Left ventricle myocardium inferior (tissue), 1 donor: ENCODE results near the gene FARS2. TPM values are rescaled to one million over a fixed set of nuclear protein-coding genes. Genes with fewer than 3 reads are reported as not detected.
A peak's percentile ranks its signal among the peaks of the same experiment; 100 is the strongest.

Experiments used
- DNase-seq: peaks from one replicate; pipeline ENCODE4 v3.0.0-alpha.2; 2020
- H3K27ac ChIP-seq: fragments of 200-600 bp; replicated peaks from 2 replicates; pipeline ENCODE4 v1.8.0; 2021
- H3K27me3 ChIP-seq: fragments of 200-600 bp; 2 replicates; pipeline ENCODE4 v1.8.0; 2021; ENCODE audit warnings: low read depth
- H3K36me3 ChIP-seq: fragments of 200-600 bp; 2 replicates; pipeline ENCODE4 v1.8.0; 2021
- H3K4me1 ChIP-seq: fragments of 200-600 bp; 2 replicates; pipeline ENCODE4 v1.8.0; 2021
- H3K4me3 ChIP-seq: fragments of 200-600 bp; 2 replicates; pipeline ENCODE4 v1.8.0; 2021; ENCODE audit warnings: mild to moderate bottlenecking, moderate library complexity
- H3K9me3 ChIP-seq: fragments of 200-600 bp; replicated peaks from 2 replicates; pipeline ENCODE4 v1.8.0; 2021
- intact Hi-C: fragments of 100-400 bp; cut with micrococcal nuclease; formaldehyde crosslinking; loops from one replicate; pipeline ENCODE4 v1.11.0; 2022
- total RNA-seq: library from RNA; stranded (reverse); fragmentation: NEBNext Ultra II Directional; extraction: Animal tissue kit (Norgen Biotek cat#: 25700); gene quantifications from one replicate; pipeline ENCODE4 v1.2.1, GENCODE V29; 2021
- TF ChIP-seq, protein P1 (sequence below): fragments of 200-600 bp; IDR thresholded peaks from 2 replicates; pipeline ENCODE4 v1.8.0; 2021; ENCODE audit warnings: antibody characterized with exemption, mild to moderate bottlenecking, borderline replicate concordance
- donor health status: DM: no; HTN: yes; CAD: no; lungs with severe emphysema.

The FARS2 gene
- total RNA-seq, 1 donor from 2014 or later: 16.7 TPM

DNA sequence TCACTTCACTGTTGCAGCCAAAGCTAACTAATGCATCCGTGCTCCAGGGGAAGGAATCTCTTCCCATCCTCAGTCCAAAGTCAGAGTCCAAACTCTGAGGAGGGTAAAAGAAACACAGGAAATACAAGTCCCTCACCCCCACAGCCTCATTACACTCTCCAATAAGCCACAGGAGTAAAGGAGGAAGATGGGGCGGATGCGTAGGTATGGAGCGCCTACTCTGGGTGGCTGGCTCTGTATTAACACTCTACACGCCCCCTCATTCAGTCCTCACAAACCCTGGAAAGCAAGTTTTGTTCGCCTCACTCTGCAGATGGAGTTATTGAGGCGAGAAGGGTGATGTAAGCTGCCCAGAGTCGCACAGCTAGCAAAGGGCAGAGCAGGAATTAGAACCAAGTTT lies 502.6 kb downstream of the FARS2 start:
- intact Hi-C loops: no loop called here
- peak overlapping the region; percentile 38 for H3K4me3 ChIP-seq
- no peak for DNase-seq
- H3K4me1 ChIP-seq: peaks cover 47% of the 10 kb centered on the region
- no peaks in the 10 kb centered on the region for H3K27me3 ChIP-seq
- TF ChIP-seq, protein P1, sequence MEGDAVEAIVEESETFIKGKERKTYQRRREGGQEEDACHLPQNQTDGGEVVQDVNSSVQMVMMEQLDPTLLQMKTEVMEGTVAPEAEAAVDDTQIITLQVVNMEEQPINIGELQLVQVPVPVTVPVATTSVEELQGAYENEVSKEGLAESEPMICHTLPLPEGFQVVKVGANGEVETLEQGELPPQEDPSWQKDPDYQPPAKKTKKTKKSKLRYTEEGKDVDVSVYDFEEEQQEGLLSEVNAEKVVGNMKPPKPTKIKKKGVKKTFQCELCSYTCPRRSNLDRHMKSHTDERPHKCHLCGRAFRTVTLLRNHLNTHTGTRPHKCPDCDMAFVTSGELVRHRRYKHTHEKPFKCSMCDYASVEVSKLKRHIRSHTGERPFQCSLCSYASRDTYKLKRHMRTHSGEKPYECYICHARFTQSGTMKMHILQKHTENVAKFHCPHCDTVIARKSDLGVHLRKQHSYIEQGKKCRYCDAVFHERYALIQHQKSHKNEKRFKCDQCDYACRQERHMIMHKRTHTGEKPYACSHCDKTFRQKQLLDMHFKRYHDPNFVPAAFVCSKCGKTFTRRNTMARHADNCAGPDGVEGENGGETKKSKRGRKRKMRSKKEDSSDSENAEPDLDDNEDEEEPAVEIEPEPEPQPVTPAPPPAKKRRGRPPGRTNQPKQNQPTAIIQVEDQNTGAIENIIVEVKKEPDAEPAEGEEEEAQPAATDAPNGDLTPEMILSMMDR: no peak
- peak overlapping the region; percentile 91 for H3K27ac ChIP-seq
- H3K9me3 ChIP-seq: peaks cover 9% of the 10 kb centered on the region
- H3K36me3 ChIP-seq: no peaks in the 10 kb centered on the region

DNA sequence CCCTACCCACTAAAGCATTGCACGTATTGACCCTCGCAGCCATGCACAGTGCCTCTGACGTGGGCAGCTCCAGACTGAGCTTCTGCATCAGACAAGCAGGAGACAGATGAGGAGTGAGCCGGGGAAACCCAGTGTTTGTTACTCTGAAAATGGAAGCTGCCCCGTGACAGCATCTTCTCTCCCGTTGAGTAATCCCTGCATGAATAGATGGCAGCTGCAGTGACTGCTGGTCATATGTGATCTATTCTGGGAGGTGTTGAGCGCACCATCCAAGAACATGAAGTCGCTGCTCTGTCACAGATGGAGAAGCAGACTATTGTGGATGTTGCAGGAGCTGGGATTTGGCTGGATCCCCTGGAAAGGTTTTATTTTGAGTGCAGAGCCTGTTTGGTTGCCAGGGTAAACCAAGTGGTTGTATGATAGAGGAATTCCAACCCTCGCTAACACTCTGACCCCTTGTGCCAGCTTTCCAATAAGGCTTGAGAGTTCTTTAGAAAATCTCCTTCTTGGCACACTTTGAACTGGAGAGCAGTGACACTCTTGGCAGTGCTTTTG lies 503.2 kb downstream of the FARS2 start:
- Histone ChIP-seq H3K9me3 (peaks cover 10% of the 10 kb centered on the region), H3K27ac (peak overlapping the region; percentile 91), H3K4me1 (peaks cover 47% of the 10 kb centered on the region), H3K27me3 (no peaks in the 10 kb centered on the region), H3K4me3 (peak overlapping the region; percentile 38), H3K36me3 (no peaks in the 10 kb centered on the region)
- TF ChIP-seq, protein P1: no peak
- peak; percentile 50 for DNase-seq
- intact Hi-C loops: no loop called here

DNA sequence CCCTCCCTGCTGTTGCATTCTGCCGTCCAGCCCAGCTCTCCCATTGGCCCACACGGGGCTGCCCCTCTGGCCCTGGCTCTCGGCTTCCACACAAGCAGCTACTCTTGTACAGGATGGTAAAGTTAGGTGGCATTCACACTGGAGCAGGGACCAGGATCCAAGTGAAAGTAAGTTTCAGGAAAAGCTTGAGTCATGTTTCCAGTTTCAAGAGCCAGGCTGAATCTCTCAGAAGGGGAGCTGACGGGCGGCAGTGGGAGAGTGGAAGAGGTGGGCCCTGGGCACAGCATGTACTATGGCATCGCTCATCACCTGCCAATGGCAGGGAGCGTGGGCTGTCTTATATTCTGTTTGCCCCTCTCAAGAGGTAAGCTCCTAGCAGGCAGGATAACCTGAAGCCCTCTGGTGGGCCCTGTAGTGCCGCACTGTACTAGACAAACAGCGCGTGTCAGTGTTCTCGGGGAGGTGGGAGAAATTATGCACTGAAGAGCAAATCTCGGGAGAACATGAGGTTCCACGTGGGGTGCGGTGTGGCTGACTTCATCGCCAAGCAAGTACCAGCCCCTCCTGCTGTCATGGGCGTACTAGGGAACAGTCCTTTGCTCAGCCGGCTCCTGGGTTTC lies 503.9 kb downstream of the FARS2 start:
- peaks cover 47% of the 10 kb centered on the region for H3K4me1 ChIP-seq
- peak overlapping the region; percentile 34 for H3K4me3 ChIP-seq

DNA sequence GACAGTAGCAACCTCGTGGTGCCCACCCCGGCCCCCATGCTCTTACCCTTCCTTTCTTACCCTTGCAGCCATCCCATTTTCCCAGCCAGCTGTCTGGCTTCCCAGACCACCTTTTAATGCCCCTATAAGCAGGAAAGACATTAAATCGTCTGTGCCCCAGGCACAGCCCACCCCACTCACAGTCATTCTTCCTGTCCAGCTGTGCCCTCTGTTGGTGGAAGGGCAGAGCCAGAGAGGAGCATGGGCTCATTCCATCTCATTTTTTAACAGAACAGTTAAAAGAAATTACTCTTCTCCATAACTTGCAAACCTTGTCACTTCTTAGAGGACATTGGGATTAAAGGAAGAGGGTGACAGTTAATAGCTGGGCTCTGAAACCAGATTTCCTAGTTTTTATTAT lies 504.9 kb downstream of the FARS2 start:
- TF ChIP-seq, protein P1: peak; percentile 50
- DNase-seq: no peak
- peaks cover 10% of the 10 kb centered on the region for H3K9me3 ChIP-seq
- no peaks in the 10 kb centered on the region for H3K27me3 ChIP-seq
- no peak overlapping the region for H3K4me3 ChIP-seq
- H3K36me3 ChIP-seq: no peaks in the 10 kb centered on the region
- intact Hi-C loops: no loop called here
- H3K4me1 ChIP-seq: peaks cover 40% of the 10 kb centered on the region
- H3K27ac ChIP-seq: peak overlapping the region; percentile 91

More for the DNA sequence above, 503.9 kb downstream of the FARS2 start:
- no peaks in the 10 kb centered on the region for H3K27me3 ChIP-seq
- H3K9me3 ChIP-seq: peaks cover 10% of the 10 kb centered on the region
- no peak for DNase-seq
- intact Hi-C loops: no loop called here
- no peaks in the 10 kb centered on the region for H3K36me3 ChIP-seq
- peak overlapping the region; percentile 91 for H3K27ac ChIP-seq
- TF ChIP-seq, protein P1: no peak

DNA sequence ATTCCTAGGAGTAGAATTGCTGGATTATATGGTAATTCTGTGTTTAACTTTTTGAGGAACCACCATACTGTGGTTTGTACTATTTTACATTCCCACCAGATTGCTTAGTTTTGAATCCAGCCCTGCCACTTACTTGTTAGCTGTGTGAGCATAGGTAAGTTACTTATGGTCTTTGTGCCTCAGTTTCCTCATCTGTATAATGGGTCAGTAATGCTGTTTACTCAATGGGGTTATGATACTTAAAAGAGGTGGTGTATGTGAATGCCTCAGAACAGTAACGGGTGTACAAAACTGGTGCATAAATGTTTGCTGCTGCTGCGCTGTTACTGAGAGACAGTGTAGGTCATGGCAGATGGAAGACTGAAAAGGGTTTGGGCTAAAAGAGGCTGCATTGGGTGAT lies 506.2 kb downstream of the FARS2 start:
- Histone ChIP-seq H3K27ac (no peak overlapping the region), H3K4me1 (peaks cover 36% of the 10 kb centered on the region), H3K9me3 (peaks cover 10% of the 10 kb centered on the region), H3K4me3 (no peak overlapping the region), H3K27me3 (no peaks in the 10 kb centered on the region), H3K36me3 (no peaks in the 10 kb centered on the region)
- TF ChIP-seq, protein P1: no peak
- DNase-seq: no peak
- intact Hi-C loops: no loop called here
